Thymus (tissue), 11 donors: ENCODE results near the gene TBC1D16. TPM values are rescaled to one million over a fixed set of nuclear protein-coding genes. Genes with fewer than 3 reads are reported as not detected.
"Not testable (repeated sequence)": the region's sequence is repeated elsewhere in the genome, so short reads cannot be mapped to it uniquely, and the experiment has no call there.

Experiments
- DNase-seq, 9 donors: peaks; one replicate each; pipeline ENCODE4 v3.0.0-alpha.2; 2013; ENCODE audit warnings: low spot score in 9 of 9, low read depth in 6 of 9, missing footprints in 1 of 9
- H3K27ac ChIP-seq, 2 donors: one replicate each; pipeline ENCODE4 v1.5.1; 2013; ENCODE audit warnings: control low read depth in 1 of 2, low read depth in 1 of 2, low read length in 1 of 2, mild to moderate bottlenecking in 1 of 2, moderate library complexity in 1 of 2
- H3K27me3 ChIP-seq, 2 donors: one replicate each; pipeline ENCODE4 v1.5.1; 2013; ENCODE audit warnings: low read length in 1 of 2; ENCODE audit not compliant: control insufficient read depth in 2 of 2, insufficient read depth in 1 of 2
- H3K36me3 ChIP-seq, 2 donors: one replicate each; pipeline ENCODE4 v1.5.1; 2013; ENCODE audit warnings: low read length in 1 of 2, mild to moderate bottlenecking in 1 of 2, moderate library complexity in 1 of 2; ENCODE audit not compliant: control insufficient read depth in 2 of 2, insufficient read depth in 2 of 2
- H3K4me1 ChIP-seq, 2 donors: one replicate each; pipeline ENCODE4 v1.5.1; 2013; ENCODE audit warnings: low read length in 2 of 2; ENCODE audit not compliant: control insufficient read depth in 2 of 2, insufficient read depth in 2 of 2
- H3K4me3 ChIP-seq, 2 donors: one replicate each; pipeline ENCODE4 v1.5.1; 2013; ENCODE audit warnings: low read length in 2 of 2, control low read depth in 1 of 2, mild to moderate bottlenecking in 1 of 2
- H3K9me3 ChIP-seq, 2 donors: one replicate each; pipeline ENCODE4 v1.5.1; 2013; ENCODE audit warnings: low read length in 1 of 2, mild to moderate bottlenecking in 1 of 2; ENCODE audit not compliant: control insufficient read depth in 2 of 2, insufficient read depth in 1 of 2
- WGBS: extraction: QIAGEN DNeasy Blood & Tissue Kit; methylation state at CpG from one replicate; pipeline ENCODE4 v1.1.7; 2013; 5-methylcytosine and 5-hydroxymethylcytosine counted together
- polyA plus RNA-seq: library from polyadenylated mRNA; stranded (reverse); fragments of 200-250 nt; gene quantifications from one replicate; pipeline ENCODE4 v1.2.3, GENCODE V29; 2013
- total RNA-seq: library from RNA; stranded (reverse); fragments of 120-200 nt; gene quantifications from one replicate; pipeline ENCODE4 v1.2.4, GENCODE V29; 2013
- donor health status: healthy.

Gene TBC1D16
- total and polyA plus RNA-seq, 2 donors: 3.7 to 4.2 TPM

DNA sequence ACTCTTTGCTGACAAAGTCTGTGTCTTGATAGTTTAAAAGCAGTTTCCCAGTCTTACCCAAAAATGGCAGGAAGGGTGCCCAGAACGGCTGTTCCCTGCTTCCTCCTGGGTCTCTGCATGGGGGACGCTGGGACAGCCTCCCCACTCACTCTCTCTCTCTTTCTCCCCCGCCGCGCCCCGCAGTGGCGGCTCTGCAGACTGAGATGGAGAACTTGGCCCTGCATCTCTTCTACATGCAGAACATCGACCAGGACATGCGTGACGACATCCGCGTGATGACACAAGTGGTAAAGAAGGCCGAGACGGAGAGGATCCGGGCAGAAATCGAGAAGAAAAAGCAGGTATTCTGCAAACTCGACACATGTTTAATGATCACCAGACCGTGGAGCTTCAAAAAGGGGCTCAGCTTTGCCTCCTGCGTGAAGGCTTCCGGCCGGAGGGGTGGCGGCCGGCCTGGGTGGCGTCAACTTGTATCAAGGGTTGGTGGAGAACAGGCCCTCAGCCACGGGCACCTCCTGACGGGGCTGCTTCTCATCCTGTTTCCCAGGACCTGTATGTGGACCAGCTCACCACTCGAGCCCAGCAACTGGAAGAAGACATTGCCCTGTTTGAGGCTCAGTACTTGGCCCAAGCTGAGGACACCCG, 22.8 kb upstream of the TBC1D16 start:
- no peak for DNase-seq
- Histone ChIP-seq H3K4me1 (no peaks in the 10 kb centered on the region), H3K36me3 (no peaks in the 10 kb centered on the region), H3K27me3 (no peaks in the 10 kb centered on the region), H3K4me3 (no peak overlapping the region), H3K27ac (no peak overlapping the region), H3K9me3 (no peaks in the 10 kb centered on the region)
- WGBS: 96% methylated on average over 28 of the region's 28 CpGs

DNA sequence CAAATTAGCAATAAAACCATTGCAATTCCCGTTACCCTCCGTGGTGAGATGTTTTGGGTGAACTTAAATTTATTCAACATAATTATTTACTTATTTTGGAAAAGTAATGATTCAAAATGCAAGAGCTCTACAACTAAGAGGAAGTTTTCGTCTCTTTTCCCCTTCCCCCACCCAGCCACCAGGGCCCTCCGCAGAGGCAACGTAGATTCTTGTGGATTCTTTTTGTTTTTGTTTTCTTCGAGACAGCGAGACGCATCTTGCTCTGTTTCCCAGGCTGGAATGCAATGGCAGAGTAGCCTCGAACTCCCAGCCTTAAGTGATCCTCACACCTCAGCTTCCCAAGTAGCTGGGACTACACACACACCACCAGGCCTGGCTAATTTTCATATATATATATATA, 19.9 kb upstream of the TBC1D16 start:
- no peaks in the 10 kb centered on the region for H3K9me3 ChIP-seq
- DNase-seq: no peak
- H3K4me1 ChIP-seq: no peaks in the 10 kb centered on the region
- whole genome bisulfite sequencing: 95% methylated on average over 9 of the region's 9 CpGs
- H3K27ac ChIP-seq: no peak overlapping the region
- no peaks in the 10 kb centered on the region for H3K36me3 ChIP-seq
- no peaks in the 10 kb centered on the region for H3K27me3 ChIP-seq
- no peak overlapping the region for H3K4me3 ChIP-seq

DNA sequence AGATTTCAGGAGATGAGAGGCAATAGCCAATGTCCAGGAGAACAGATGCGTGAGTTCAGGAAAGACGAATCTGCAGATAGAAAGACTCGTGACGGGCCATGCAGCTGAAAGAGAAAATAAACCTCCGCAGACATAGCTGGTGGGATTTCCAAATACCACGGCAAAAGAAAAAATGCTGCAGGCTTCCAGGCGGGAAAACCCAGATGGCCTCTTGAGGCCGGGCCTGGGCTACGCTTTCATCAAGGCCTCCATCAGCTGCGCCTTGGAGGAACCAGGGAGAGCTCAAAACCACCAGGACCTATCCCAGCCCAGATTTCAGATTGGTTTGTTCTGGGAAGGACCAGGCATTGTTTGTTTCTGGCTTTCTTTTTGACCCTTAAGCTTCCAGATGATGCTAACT, 17.4 kb upstream of the TBC1D16 start:
- no peak for DNase-seq
- H3K27ac ChIP-seq: no peak overlapping the region
- 92% methylated on average over 10 of the region's 10 CpGs for WGBS

GRCh38 chr17:80051681-80052080, 16.0 kb upstream of the TBC1D16 start:
- Histone ChIP-seq H3K27me3 (no peaks in the 10 kb centered on the region), H3K4me3 (no peak overlapping the region), H3K27ac (no peak overlapping the region), H3K4me1 (no peaks in the 10 kb centered on the region), H3K9me3 (no peaks in the 10 kb centered on the region), H3K36me3 (no peaks in the 10 kb centered on the region)
- no peak for DNase-seq
- 97% methylated on average over 11 of the region's 11 CpGs for WGBS

More for the DNA sequence above, 17.4 kb upstream of the TBC1D16 start:
- H3K27me3 ChIP-seq: no peaks in the 10 kb centered on the region
- H3K9me3 ChIP-seq: no peaks in the 10 kb centered on the region
- no peak overlapping the region for H3K4me3 ChIP-seq
- H3K4me1 ChIP-seq: no peaks in the 10 kb centered on the region
- H3K36me3 ChIP-seq: no peaks in the 10 kb centered on the region

- H3K9me3 ChIP-seq: no peaks in the 10 kb centered on the region
- H3K4me3 ChIP-seq: no peak overlapping the region
- DNase-seq: no peak
- H3K27me3 ChIP-seq: no peaks in the 10 kb centered on the region
- 85% methylated on average over 16 of the region's 16 CpGs for WGBS
- H3K36me3 ChIP-seq: no peaks in the 10 kb centered on the region
- H3K4me1 ChIP-seq: no peaks in the 10 kb centered on the region
- H3K27ac ChIP-seq: no peak overlapping the region
These were observed 15.0 kb upstream of the TBC1D16 start for GRCh38 chr17:80050706-80051105.

GRCh38 chr17:80049986-80050385, 14.3 kb upstream of the TBC1D16 start:
- 96% methylated on average over 21 of the region's 21 CpGs for WGBS
- Histone ChIP-seq H3K27me3 (no peaks in the 10 kb centered on the region), H3K9me3 (no peaks in the 10 kb centered on the region), H3K4me3 (no peak overlapping the region), H3K27ac (no peak overlapping the region), H3K36me3 (no peaks in the 10 kb centered on the region), H3K4me1 (no peaks in the 10 kb centered on the region)
- no peak for DNase-seq

DNA sequence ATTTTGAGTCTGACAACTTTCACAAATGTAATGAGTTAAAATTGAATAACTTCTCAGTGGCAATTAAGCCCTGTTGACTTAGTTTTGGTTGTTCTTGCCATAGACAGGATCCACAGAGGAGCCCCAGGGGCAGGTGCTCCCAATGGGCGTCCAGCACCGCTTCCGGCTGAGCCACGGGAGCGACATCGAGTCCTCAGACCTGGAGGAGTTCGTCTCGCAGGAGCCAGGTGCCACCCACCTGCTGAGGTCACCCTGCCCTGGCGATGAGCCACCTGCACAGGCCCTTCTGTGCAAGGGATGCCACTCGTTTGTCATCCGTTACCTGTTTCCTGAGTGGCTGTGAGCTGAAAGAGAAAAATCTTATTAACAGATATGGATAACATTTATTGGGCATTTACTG, 11.5 kb upstream of the TBC1D16 start:
- 92% methylated on average over 11 of the region's 11 CpGs for WGBS
- Histone ChIP-seq H3K9me3 (no peaks in the 10 kb centered on the region), H3K36me3 (no peaks in the 10 kb centered on the region), H3K4me1 (no peaks in the 10 kb centered on the region), H3K4me3 (no peak overlapping the region), H3K27me3 (no peaks in the 10 kb centered on the region), H3K27ac (no peak overlapping the region)
- DNase-seq: no peak

DNA sequence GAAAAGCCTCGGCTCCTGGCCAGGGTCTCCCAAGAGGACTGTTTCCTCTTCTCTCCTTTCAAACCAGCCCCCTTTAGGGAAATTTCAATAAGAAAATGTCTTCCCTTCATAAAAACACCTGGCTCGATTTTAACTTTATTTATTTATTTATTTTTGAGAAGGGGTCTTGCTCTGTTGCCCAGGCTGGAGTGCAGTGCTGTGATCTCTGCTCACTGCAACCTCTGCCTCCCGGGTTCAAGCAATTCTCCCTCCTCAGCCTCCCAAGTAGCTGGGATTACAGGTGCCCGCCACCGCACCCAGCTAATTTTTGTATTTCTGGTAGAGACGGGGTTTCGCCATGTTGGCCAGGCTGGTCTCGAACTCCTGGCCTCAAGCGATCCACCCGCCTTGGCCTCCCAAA, 11.0 kb upstream of the TBC1D16 start:
- not testable (repeated sequence) for H3K9me3 ChIP-seq, H3K27me3 ChIP-seq, H3K27ac ChIP-seq, H3K4me1 ChIP-seq, DNase-seq, H3K36me3 ChIP-seq, H3K4me3 ChIP-seq
- 97% methylated on average over 10 of the region's 10 CpGs for WGBS

DNA sequence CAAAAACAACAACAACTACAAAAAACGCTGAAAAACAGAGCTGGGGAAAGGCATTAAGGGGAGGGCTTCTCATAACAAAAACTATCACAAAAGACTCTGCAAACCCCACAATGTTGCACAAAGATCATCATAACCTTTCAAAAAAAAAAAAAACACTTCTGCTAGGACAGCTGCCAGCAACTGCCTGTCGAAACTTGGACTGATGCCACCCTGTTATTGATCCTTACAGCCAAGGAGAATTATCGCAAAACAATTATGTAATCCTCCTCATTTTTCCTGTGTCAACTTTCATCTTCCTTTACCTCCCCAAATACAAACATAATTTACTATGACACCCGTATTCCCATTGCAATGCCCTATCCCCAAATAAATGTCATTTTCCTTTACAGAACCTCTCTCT, 10.0 kb upstream of the TBC1D16 start:
- H3K4me1 ChIP-seq: no peaks in the 10 kb centered on the region
- no peak overlapping the region for H3K4me3 ChIP-seq
- H3K9me3 ChIP-seq: no peaks in the 10 kb centered on the region
- no peaks in the 10 kb centered on the region for H3K36me3 ChIP-seq
- H3K27me3 ChIP-seq: no peaks in the 10 kb centered on the region
- 92% methylated on average over 4 of the region's 4 CpGs for WGBS
- DNase-seq: no peak
- no peak overlapping the region for H3K27ac ChIP-seq

DNA sequence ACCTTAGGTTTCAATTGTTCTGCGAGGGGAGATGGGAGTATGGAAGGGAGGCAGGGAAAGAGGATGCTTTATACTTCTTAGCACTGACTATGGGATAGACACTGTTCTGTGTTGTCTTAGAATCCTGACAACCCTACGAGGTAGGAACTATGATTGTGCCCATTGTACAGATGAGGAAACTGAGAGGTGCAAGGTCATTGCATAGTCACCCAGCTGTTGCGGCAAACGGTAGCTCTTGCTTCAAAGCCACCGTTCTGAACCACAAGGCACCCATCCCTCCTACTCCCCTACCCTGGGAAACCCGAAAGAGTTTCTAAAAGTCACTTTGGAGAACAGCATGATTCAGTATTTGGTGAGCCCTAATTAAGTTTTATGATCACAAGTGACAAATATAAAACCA, 8.3 kb upstream of the TBC1D16 start:
- H3K9me3 ChIP-seq: no peaks in the 10 kb centered on the region
- DNase-seq: no peak
- no peaks in the 10 kb centered on the region for H3K36me3 ChIP-seq
- WGBS: 94% methylated on average over 6 of the region's 6 CpGs
- no peak overlapping the region for H3K27ac ChIP-seq
- no peak overlapping the region for H3K4me3 ChIP-seq
- H3K27me3 ChIP-seq: peaks cover 0 to 6% of the 10 kb centered on the region in 2 donors
- no peaks in the 10 kb centered on the region for H3K4me1 ChIP-seq
